GM19372 (cell line): ENCODE measurements around the gene RTN3.
"Not testable (repeated sequence)": the region's sequence is repeated elsewhere in the genome, so short reads cannot be mapped to it uniquely, and the experiment has no call there.

Experiments used
- ATAC-seq: cut with Tn5 transposase; IDR thresholded peaks from one replicate; pipeline ENCODE4 v1.9.1; 2021; ENCODE audit warnings: mild to moderate bottlenecking, low read depth, moderate library complexity; ENCODE audit not compliant: unreplicated experiment

The RTN3 gene

GRCh38 chr11:63680834-63681320 is 423 bp upstream of the RTN3 start:
- ATAC-seq, result no peak

GRCh38 chr11:63682066-63683021 is 1.0 kb downstream of the RTN3 start:
- ATAC-seq, result no peak

GRCh38 chr11:63683133-63683991 is 2.1 kb downstream of the RTN3 start:
- no peak for ATAC-seq

- not testable (repeated sequence) for ATAC-seq
These were observed 3.9 kb downstream of the RTN3 start for GRCh38 chr11:63685158-63685721.

- no peak for ATAC-seq
These were observed 5.6 kb downstream of the RTN3 start for GRCh38 chr11:63686926-63687325.

- no peak for ATAC-seq
These were observed 6.5 kb downstream of the RTN3 start for GRCh38 chr11:63687845-63688244.

GRCh38 chr11:63694596-63694995 is 13.3 kb downstream of the RTN3 start:
- ATAC-seq, result no peak

GRCh38 chr11:63698976-63699733 is 17.9 kb downstream of the RTN3 start:
- ATAC-seq, result no peak

- ATAC-seq, result no peak
These were observed 18.6 kb downstream of the RTN3 start for GRCh38 chr11:63699896-63700295.

GRCh38 chr11:63705526-63705925 is 24.2 kb downstream of the RTN3 start:
- ATAC-seq, result no peak

- ATAC-seq, result no peak
These were observed 27.5 kb downstream of the RTN3 start for GRCh38 chr11:63708764-63709163.

- no peak for ATAC-seq
These were observed 28.1 kb downstream of the RTN3 start for GRCh38 chr11:63709336-63709884.

- no peak for ATAC-seq
These were observed 29.3 kb downstream of the RTN3 start for GRCh38 chr11:63710476-63711217.

- ATAC-seq, result no peak
These were observed 30.5 kb downstream of the RTN3 start for GRCh38 chr11:63711838-63712237.

GRCh38 chr11:63713766-63714165 is 32.5 kb downstream of the RTN3 start:
- ATAC-seq, result no peak

- no peak for ATAC-seq
These were observed 34.7 kb downstream of the RTN3 start for GRCh38 chr11:63716046-63716445.

GRCh38 chr11:63719001-63719400 is 37.7 kb downstream of the RTN3 start:
- no peak for ATAC-seq

- ATAC-seq, result no peak
These were observed 38.7 kb downstream of the RTN3 start for GRCh38 chr11:63719987-63720386.

GRCh38 chr11:63720611-63721010 is 39.3 kb downstream of the RTN3 start:
- ATAC-seq, result no peak
